Measurements from ENCODE around the gene NIT1.
"Not testable (repeated sequence)": the region's sequence is repeated elsewhere in the genome, so short reads cannot be mapped to it uniquely, and the experiment has no call there.

The NIT1 gene

GRCh38 chr1:161115961-161116360, 1.9 kb upstream of the NIT1 start:
- not testable (repeated sequence) for DNase-seq

- peak; percentile 70 for DNase-seq
Observed at GRCh38 chr1:161119092-161119903, 1.4 kb downstream of the NIT1 start.

GRCh38 chr1:161121042-161121650, 3.2 kb downstream of the NIT1 start:
- no peak for DNase-seq

- DNase-seq, result no peak
Observed at GRCh38 chr1:161121834-161122233, 3.9 kb downstream of the NIT1 start.

- no peak for DNase-seq
Observed at GRCh38 chr1:161122967-161123366, 5.1 kb downstream of the NIT1 start.

GRCh38 chr1:161127649-161128048, 9.7 kb downstream of the NIT1 start:
- DNase-seq, result no peak

- no peak for DNase-seq
Observed at GRCh38 chr1:161128591-161129420, 10.9 kb downstream of the NIT1 start.

- no peak for DNase-seq
Observed at GRCh38 chr1:161130266-161130665, 12.4 kb downstream of the NIT1 start.

- DNase-seq, result no peak
Observed at GRCh38 chr1:161131523-161132409, 13.9 kb downstream of the NIT1 start.

GRCh38 chr1:161132410-161133219, 14.7 kb downstream of the NIT1 start, which contains the start of gene DEDD:
Gene DEDD, minus strand, starts transcription at chr1:161132667. Its CDS starts 8,205 bp downstream, at chr1:161124462.
- peak; percentile 97 for DNase-seq

- no peak for DNase-seq
Observed at GRCh38 chr1:161133220-161133740, 15.4 kb downstream of the NIT1 start.

GRCh38 chr1:161137881-161138280, 20.0 kb downstream of the NIT1 start:
- DNase-seq, result no peak

GRCh38 chr1:161138431-161138830, 20.5 kb downstream of the NIT1 start:
- no peak for DNase-seq

GRCh38 chr1:161139766-161140165, 21.9 kb downstream of the NIT1 start:
- no peak for DNase-seq

- DNase-seq, result no peak
Observed at GRCh38 chr1:161140755-161141400, 23.0 kb downstream of the NIT1 start.

GRCh38 chr1:161145832-161146231, 27.9 kb downstream of the NIT1 start:
- no peak for DNase-seq

- no peak for DNase-seq
Observed at GRCh38 chr1:161153176-161153575, 35.3 kb downstream of the NIT1 start.

GRCh38 chr1:161153682-161154337, 35.9 kb downstream of the NIT1 start, which contains the start of gene UFC1:
Gene UFC1, plus strand, starts transcription at chr1:161153978. Its CDS starts 20 bp downstream, at chr1:161153998.
- DNase-seq, result peak; percentile 90

GRCh38 chr1:161157867-161158266, 40.0 kb downstream of the NIT1 start:
- no peak for DNase-seq

Measured in femur (tissue), 1 donor.